ENCODE measurements around the gene MSI2.

MSI2 gene

DNA sequence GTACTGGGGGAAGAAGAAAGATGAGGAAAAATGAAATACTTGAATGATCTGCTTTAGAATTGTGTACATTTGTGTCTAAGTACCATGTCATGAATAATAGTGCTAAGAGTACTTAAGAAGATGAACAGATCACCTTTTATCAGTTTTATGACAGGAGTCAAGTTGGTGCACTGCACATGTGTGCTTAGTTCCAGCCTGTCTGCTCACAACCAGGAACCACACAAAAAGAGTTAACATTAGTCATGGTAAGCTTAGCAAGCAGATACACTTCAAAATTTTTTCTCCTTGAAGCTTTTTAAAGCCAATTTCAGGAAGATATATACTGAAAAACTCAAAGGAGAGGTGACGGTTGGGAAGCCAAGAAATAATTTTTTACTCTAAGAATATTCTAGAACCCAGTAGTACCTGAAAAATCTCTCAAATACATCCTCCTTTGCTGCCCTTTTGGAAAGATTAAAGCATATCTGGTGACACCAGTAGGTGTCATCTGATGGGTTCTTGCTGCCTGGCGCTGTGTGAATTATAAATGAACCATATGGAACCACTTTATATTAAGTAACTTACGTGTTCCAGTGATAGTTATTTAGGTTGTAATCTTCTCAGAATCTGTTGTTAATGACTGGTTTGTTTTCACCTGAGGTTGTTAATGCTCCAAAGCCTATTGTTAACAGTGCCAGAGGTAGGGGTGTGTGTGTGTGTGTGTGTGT is 93.4 kb downstream of the MSI2 start:
- no peak for DNase-seq

GRCh38 chr17:57350266-57350665 is 93.9 kb downstream of the MSI2 start:
- no peak for DNase-seq

- DNase-seq, result no peak
Measured at GRCh38 chr17:57352665-57353175, 96.4 kb downstream of the MSI2 start.

GRCh38 chr17:57354673-57355072 is 98.3 kb downstream of the MSI2 start:
- no peak for DNase-seq

- no peak for DNase-seq
Measured at GRCh38 chr17:57355090-57355859, 99.0 kb downstream of the MSI2 start.

DNA sequence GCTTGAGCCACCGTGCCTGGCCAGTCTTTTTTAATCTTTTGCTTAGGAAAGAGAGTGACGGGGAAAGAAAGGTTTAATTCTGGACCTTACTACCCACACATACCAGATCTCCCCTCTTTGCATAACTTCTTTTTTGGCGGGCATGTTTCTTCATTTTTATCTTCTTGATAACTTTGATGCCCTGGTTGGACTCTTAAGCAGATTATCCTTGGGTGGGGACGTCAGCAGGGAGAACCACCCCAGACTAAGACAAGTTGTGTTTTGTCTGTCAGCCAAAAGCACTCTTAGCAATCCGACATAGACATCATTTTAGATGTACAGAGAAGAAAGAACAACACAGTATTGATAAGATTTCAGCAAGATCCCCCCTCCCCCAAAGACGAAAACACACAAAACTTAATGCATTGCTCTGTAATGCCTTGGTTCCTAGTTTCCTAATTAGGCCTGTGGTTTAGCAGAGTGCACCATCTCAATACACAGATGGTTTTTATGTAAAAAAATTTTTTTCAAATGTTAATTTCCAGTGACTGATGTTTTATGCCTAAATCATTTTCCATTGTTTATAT is 99.9 kb downstream of the MSI2 start:
- no peak for DNase-seq

- no peak for DNase-seq
Measured at GRCh38 chr17:57356719-57357391, 100.5 kb downstream of the MSI2 start.

DNA sequence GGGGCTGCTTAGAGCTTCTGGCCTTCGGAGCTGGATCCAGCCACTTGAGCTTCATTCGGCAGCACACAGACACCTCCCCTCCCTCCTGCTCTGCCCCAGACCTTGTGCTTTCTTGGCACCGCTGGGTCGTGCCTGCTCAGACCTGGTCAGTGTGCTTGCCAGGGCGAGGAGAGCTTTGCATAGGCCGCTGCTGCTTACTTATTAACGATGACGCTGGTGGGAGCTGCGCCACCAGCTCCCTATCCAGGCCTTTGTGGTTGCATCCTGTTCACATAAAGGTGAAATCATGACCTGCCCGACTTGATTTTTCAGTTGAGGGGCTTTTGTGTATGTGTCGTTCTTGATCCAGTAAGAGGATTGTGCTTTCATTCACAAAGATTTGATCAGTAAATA is 101.1 kb downstream of the MSI2 start:
- no peak for DNase-seq

GRCh38 chr17:57357830-57358430 is 101.6 kb downstream of the MSI2 start:
- no peak for DNase-seq

DNA sequence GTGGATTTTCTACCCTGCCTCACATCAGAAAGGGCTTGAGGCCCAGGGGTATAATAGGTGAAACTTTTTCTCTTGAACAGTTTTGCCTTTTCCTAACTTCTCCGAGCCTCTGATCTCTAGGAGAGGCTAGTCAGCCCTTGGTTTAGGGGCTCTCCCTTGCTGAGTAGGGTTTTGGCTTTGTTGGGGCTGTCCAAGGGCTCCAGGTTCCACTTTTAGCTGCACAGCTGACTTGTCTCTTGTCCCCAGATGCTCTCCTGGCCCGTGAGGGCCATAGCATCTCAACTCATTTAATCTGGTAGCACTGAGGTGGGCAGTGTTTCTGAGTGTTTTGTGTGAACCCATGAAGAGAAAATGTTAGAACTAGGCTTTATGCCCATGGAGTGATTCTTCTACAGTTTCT is 103.9 kb downstream of the MSI2 start:
- no peak for DNase-seq

GRCh38 chr17:57362797-57363556 is 106.7 kb downstream of the MSI2 start:
- no peak for DNase-seq

- no peak for DNase-seq
Measured at GRCh38 chr17:57363580-57363979, 107.3 kb downstream of the MSI2 start.

- no peak for DNase-seq
Measured at GRCh38 chr17:57363998-57364643, 107.8 kb downstream of the MSI2 start.

GRCh38 chr17:57365420-57365819 is 109.1 kb downstream of the MSI2 start:
- DNase-seq, result no peak

- no peak for DNase-seq
Measured at GRCh38 chr17:57366177-57366557, 109.8 kb downstream of the MSI2 start.

- no peak for DNase-seq
Measured at GRCh38 chr17:57366558-57367351, 110.4 kb downstream of the MSI2 start.

DNA sequence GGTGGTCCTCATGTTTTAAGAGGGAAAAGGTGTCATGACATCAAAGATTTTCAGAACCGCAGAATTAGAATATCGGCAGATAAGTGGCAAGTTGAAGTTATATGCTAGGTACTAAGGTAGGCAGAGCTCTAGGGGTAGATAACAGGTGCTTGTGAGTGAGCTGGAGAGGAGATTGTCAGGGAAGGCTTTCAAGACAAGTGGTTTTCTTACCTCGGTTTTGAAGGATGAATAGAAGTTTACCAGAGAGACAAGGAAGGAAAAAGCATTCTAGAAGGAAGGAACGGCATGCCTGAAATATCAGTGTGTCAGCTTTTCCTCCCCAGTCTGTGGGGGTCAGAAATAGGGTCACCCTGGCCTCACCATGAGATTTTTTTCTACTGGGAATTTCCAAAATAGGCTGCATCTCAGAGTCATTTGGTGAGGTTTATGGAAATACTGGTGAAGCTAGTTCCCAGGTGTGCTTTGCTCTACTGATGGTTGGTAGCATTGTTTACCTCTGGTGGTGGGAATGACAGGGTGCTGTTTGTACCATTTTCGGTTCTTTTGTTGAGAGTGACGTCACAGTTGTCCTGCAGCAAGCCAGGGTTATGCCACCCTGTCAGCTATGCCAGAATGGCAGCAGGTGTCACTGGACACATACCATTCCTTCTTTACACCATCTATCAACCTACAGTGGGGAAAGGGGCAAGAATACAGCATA is 112.5 kb downstream of the MSI2 start:
- DNase-seq, result no peak

- DNase-seq, result no peak
Measured at GRCh38 chr17:57369509-57369945, 113.2 kb downstream of the MSI2 start.

GRCh38 chr17:57370037-57370581 is 113.8 kb downstream of the MSI2 start:
- DNase-seq, result peak; percentile 39 to 57

DNA sequence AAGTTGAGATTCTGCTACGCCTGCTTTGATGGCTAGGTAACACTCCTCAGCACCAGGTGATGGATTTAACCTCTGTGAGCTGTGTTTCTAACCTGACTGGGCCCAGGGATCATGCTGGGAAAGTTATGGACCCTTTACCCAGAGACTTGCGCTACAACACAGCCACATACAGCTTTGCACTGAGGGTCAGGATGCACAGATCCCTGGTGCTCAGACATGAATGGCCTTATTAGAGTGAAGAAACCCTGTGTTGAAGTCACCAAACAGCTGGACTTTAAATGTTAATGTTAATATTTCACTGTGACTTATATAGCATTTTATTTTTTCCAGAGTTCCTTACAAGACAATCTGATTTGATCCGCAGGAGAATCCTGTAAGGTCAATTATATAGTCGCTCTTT is 114.3 kb downstream of the MSI2 start:
- DNase-seq, result no peak

Measured in inflammatory macrophage (primary cell).